ENCODE measurements around the gene ULK4.

GRCh38 chr3:41673650-41674049 is 288.3 kb downstream of the ULK4 start:
- TF ChIP-seq SMC3 (conservative IDR thresholded peaks at IDR 0.05; ENCODE audit: insufficient read depth, low read depth, low read length) (no peak), MAFK (IDR thresholded peaks at IDR 0.05; ENCODE audit: low read length) (no peak), NFIC (IDR thresholded peaks at IDR 0.05) (no peak), TCF7L2 (IDR thresholded peaks at IDR 0.05; ENCODE audit: low read depth, low read length) (no peak)

Data from K562 (cell line).